IPS-11a (cell line): ENCODE data around the gene GRB7.
"Not testable (repeated sequence)": the region's sequence is repeated elsewhere in the genome, so short reads cannot be mapped to it uniquely, and the experiment has no call there.

Experiments used
- H3K4me3 ChIP-seq: one replicate; pipeline ENCODE4 v1.5.1; 2013; ENCODE audit warnings: low read depth, low read length, control low read depth

GRB7 gene

DNA sequence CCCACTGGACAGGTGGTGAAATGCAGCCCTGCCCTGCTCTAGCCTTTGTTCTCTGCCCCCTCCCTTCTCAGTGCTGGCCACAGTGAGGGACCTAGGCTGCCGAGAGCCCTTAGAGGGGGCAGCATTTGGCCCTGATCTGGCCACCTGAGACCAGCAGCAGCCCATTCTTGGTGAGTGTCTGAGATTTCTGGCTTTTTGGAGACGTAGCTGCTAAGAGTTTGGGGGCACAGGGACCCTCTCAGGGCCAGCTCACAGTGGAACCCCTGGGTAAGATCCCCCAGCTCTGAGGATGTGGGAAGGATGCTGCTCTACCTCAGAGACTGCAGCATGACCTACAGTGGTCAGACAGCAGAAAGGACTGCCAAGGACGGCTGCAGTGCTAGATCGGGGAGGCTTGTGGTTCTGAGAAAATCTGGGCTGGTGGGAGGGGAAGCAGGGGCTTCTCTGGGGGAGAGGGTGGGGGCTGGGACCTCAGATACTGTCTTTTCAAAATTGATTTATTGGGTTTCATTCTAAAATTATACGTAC is 13.3 kb downstream of the GRB7 start:
- H3K4me3 ChIP-seq = no peak overlapping the region

DNA sequence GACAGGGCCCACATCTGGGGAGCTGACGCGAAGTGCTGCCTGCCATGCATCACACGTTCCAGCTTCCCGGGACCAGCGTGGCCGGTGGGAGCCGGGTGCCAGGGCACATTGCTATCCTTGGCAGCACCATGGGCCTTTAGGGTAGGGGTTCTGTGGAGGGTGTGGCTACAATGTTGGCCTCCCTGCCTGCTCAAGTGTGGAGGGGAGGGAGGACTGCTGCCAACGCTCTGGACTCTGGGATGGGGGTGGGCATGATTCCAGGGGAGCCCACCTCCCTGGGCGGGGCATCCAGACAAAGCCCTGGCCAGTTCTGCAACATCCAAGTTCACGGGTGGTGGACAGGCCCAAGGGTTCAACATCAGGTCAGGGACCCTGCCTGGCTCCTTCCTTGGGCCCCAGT is 13.9 kb downstream of the GRB7 start:
- no peak overlapping the region for H3K4me3 ChIP-seq

- H3K4me3 ChIP-seq = no peak overlapping the region
These were observed 14.6 kb downstream of the GRB7 start for GRCh38 chr17:39752241-39752881.

GRCh38 chr17:39753514-39754160 is 15.9 kb downstream of the GRB7 start:
- H3K4me3 ChIP-seq = peak overlapping the region; percentile 62

- H3K4me3 ChIP-seq = peak overlapping the region; percentile 62
These were observed 16.6 kb downstream of the GRB7 start for GRCh38 chr17:39754161-39754957.

- H3K4me3 ChIP-seq = peak overlapping the region; percentile 62
These were observed 17.3 kb downstream of the GRB7 start for GRCh38 chr17:39754958-39755553.

DNA sequence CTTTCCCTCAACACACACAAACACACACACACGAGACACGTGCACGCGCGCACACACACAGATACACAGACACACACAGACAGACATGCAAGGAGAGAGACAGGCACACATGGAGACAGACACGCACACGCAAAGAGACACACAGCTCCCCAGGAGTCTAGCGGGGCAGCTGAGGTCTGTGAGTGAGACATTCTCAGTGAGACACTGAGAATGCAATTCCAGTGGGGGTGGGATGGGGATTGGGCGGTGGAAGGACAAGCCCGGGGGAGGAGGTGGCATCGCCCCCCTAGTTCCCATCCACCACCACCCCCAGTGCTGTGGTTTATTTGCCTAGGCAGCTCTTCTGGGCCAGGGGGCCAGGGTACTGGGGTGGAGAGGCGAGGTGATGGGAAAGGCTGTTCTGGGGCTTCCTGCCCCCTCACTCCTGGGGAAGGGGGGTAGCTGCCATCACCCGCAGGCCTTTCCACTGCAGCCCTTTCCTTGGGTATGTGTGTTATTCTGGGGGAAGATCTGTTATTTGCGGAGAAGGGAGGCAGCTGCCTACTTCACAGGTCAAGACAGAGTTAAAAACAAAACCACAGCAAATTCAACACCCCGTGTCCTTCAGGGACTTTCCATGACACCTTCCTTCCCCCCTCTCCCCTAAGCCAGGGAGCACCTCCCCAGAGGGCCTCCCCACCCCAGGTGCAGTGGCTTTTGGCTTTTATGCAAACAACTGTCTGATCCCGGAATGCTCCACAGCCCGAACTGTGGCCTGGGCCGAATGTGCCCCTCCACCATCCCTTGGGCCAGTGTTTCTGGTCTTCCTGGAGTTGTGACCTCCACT is 18.0 kb downstream of the GRB7 start:
- H3K4me3 ChIP-seq = no peak overlapping the region

DNA sequence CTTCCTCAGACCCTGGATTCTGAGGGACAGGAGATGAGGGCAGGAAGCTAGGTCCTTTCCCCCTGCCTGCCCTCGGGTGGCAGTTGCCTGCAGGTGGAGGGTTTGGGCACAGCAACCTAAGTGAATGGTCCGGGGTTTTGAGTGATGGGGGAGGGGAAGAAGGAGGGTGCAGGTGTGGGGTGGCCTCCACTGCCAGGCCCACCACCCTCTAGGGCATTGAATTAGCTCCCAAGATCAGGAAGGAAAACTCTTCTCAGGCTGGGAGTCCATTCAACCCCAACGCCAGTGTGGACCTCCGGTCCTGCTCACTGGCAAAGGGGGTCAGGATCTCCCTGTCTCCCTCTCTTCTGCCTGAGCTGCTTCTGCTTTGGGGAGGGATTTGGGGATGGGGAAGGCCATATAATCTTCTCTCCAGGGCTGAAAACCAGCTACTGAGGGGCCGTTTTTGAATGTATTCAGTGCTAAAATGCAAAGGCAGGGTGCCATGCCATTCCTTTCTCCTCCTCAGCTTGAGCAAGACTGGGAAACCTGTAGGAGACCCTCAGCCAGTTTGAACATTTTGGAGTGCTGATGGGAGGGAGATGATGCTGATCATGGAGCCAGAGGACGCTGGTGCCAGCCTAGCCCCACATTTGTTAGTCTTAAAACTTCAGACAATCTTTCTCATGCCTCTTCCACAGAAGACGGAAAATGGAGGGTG is 18.8 kb downstream of the GRB7 start:
- H3K4me3 ChIP-seq = no peak overlapping the region

DNA sequence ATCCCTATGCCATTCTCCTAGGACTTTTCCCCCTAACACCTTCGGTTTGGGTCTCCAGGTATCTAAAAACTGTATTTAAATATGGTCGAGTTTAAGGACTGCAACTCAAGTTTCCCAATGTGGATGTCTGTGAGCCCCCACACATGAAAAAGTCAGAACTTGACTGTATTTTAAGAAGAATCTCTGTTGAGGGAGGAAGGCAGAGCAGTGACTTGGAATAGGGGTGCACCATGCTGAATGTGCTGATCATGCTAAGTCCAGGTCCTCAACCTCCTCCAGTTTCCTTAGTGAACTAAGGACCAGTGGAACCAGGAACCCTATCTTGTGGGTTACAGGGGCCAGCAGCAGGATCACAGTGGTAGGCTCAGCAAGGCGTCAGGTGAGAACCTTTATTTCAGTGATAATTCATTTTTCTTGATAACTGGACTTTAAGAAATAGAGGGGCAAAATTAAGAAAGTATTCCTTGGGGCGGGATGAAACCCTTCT is 19.5 kb downstream of the GRB7 start:
- no peak overlapping the region for H3K4me3 ChIP-seq

DNA sequence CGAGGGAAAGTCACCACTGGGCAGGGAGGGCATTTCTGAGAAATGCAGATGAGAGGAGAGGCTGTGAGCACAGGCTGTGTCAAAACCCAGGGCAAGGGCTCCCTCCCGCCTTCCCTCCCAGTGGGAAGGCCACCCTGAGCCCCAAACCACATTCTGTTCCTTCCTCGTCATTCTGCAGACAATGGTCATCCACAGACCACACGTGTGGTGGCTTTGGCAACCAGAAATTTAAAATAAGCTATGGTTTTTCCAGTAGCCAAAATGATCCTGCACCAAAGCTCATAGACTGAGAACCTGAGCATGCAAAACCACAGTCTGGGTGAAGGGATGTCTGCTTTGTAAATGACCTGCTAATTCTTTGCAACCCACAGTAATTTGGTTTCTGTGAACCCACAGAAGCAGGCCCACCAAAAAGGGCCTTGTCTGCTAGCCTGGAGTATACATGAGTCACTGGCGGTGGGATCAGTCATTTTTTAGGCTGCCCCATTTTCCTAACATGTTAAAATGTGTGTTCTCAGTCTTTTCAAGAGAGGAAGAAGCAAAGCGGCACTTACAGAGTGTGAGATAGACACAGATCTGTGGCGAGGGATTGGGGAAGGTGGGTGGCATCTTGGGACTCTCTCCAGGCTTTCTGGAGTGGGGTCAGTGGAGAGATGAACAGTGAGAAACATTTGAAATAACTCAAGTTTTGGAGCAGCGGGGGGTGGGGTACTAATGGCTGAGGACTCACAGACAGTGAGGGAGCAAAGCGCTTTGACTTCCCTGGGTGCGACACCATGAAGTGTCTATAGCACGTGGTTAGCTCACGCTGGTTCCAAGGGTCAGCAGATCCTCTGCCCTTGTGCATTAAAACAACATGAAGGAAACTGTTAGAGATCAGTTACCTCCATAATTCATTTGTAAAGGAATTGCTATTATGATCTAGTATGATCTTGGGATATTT is 20.5 kb downstream of the GRB7 start:
- no peak overlapping the region for H3K4me3 ChIP-seq

DNA sequence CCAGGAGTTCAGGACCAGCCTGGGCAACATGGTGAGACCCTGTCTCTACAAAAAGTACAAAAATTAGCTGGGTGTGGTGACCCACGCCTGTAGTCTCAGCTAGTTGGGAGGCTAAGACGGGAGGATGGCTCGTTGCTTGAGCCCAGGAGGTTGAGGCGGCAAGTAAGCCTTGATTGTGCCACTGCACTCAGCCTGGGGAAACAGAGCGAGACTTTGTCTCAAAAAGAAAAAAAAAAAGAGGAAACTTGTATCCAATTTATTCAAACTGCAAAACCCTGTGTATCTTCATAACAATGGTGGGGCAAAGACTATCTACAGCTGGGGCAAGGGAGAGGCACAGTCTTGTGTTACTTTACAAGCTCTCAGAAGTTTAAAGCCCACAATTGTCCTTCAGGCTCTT is 21.5 kb downstream of the GRB7 start:
- no peak overlapping the region for H3K4me3 ChIP-seq

DNA sequence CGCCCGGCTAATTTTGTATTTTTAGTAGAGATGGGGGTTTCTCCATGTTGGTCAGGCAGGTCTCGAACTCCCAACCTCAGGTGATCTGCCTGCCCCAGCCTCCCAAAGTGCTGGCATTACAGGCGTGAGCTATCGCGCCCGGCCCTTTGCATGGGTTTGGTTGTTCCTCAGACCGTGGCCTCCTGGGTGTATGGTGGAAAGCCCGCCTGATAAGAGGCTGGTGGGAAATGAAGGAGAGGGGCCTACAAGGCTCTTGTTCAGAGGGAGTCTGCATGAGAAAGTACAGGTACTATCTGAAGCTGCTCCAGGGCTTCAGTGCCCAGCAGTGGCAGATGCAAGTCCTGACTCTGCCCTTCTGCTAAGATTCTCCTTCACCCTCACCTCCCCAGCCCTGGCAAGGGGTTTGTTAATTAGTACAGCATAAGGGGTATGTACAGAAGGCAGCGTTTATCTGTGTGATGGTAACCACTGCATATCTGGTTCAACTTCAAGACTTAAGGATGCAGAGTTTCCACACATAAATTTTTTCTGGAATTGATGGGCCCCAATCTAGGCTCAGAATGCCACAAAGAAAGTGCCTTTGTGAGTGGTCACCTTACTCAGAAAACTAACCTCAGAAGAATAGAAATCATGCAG is 24.2 kb downstream of the GRB7 start:
- H3K4me3 ChIP-seq = no peak overlapping the region

GRCh38 chr17:39763051-39763820 is 25.5 kb downstream of the GRB7 start:
- H3K4me3 ChIP-seq = no peak overlapping the region

- not testable (repeated sequence) for H3K4me3 ChIP-seq
These were observed 26.4 kb downstream of the GRB7 start for GRCh38 chr17:39764171-39764570.

DNA sequence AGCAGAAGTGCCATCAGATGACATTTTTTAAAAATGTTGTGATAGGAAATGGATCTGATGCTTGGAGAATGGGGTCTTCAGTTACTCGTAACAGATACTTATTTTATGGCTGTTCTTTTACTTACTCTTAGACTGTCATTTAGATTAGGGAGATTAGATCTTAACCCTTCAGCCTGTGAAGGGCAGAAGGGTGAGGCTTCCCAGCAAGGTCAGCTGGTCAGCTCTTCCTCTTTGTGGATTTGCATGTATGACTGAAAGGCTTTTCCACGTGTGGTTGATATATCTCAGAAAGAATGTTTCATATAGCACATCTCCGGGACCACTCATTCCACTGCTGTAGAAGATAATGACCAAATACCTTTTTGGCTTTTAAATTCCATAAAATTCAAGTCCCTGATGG is 27.4 kb downstream of the GRB7 start:
- no peak overlapping the region for H3K4me3 ChIP-seq

- no peak overlapping the region for H3K4me3 ChIP-seq
These were observed 28.0 kb downstream of the GRB7 start for GRCh38 chr17:39765766-39766165.

DNA sequence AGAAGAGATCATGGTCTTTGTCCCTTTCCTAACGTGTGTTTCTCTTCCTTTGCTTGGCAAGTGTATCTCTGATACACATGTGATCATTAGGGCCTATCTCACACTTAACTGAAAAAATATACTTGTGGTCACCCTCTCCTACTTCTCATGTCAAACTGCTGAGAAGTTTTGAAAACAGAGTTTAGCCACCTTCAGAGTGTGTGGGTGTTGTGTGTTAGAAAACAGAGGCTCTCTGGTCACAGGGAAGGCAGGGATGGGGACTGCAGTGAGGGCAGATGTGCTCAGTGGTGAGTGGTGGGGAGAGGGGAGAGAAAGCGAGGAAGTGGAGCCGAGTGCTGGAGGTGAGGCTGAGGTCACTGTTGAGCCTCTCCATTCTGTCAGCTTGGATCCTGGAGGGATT is 29.4 kb downstream of the GRB7 start:
- no peak overlapping the region for H3K4me3 ChIP-seq
